ENCODE data around the gene FUNDC2. TPM values are rescaled to one million over a fixed set of nuclear protein-coding genes. Genes with fewer than 3 reads are reported as not detected.
A peak's percentile ranks its signal among the peaks of the same experiment; 100 is the strongest.

FUNDC2 gene
- total and polyA plus RNA-seq, 2 donors (not counting 3 experiments of a cell fraction or from before 2014, with no cell fraction given), result 53.3 to 65.6 TPM

- H3K27ac ChIP-seq (ENCODE audit: insufficient read depth, low read depth, low read length), result no peak overlapping the region
- dilution Hi-C loops (cut with MboI; ENCODE audit: extremely low pct_ligation_motif_present, low sequenced_read_pairs) (no loop called here), intact Hi-C loops (cut with micrococcal nuclease) (no loop called here)
- H3K9me3 ChIP-seq (replicated peaks; ENCODE audit: control insufficient read depth, insufficient read depth, low read length), result no peaks in the 10 kb centered on the region
- TF ChIP-seq EZH2 (IDR thresholded peaks at IDR 0.05; ENCODE audit: borderline replicate concordance, low read depth, low read length, severe bottlenecking), result no peak
- TF ChIP-seq MYC (IDR thresholded peaks at IDR 0.05; ENCODE audit: low read depth, low read length), result no peak
- no peak for TF ChIP-seq FOS (IDR thresholded peaks at IDR 0.05; ENCODE audit: borderline replicate concordance, insufficient read depth, low read length)
- no peak for TF ChIP-seq JUN (IDR thresholded peaks at IDR 0.05; ENCODE audit: borderline replicate concordance, insufficient read depth, insufficient read length, low read depth)
- TF ChIP-seq CTCF (IDR thresholded peaks at IDR 0.05; ENCODE audit: extremely low read depth in 1 of 2, insufficient read depth in 1 of 2, low read depth in 1 of 2, low read length in 2 of 2), result no peak
- no peak for TF ChIP-seq POLR2AphosphoS5 (IDR thresholded peaks at IDR 0.05; ENCODE audit: insufficient read depth, low read depth, low read length)
- TF ChIP-seq GATA2 (IDR thresholded peaks at IDR 0.05; ENCODE audit: insufficient read depth, insufficient read length, low read depth, low read length), result no peak
- no peak for TF ChIP-seq MAX (IDR thresholded peaks at IDR 0.05; ENCODE audit: insufficient read depth, insufficient read length)
- TF ChIP-seq POLR2A (IDR thresholded peaks at IDR 0.05; ENCODE audit: low read depth, low read length), result no peak
- FAIRE-seq (peak; percentile 65), DNase-seq (ENCODE audit: low read depth, low spot score) (no peak)
- no TSS peak for BruUV-seq (replicated peaks)
- no peaks in the 10 kb centered on the region for H3K36me3 ChIP-seq (ENCODE audit: control insufficient read depth in 2 of 2, extremely low read depth in 1 of 2, insufficient read depth in 2 of 2, low read length in 2 of 2)
- ChIA-PET CTCF (no interaction called here), POLR2A (no interaction called here)
- H3K79me2 ChIP-seq (ENCODE audit: control insufficient read depth, insufficient read depth, low read length), result no peaks in the 10 kb centered on the region
- H3K27me3 ChIP-seq (ENCODE audit: control insufficient read depth in 2 of 2, insufficient read depth in 2 of 2, low read length in 2 of 2), result no peaks in the 10 kb centered on the region
- no peak overlapping the region for H3K4me3 ChIP-seq (replicated peaks in 1 of 3; ENCODE audit: insufficient read depth in 1 of 3, low read depth in 1 of 3, low read length in 3 of 3)
- peaks cover 11% of the 10 kb centered on the region for H3K4me1 ChIP-seq (ENCODE audit: control insufficient read depth, extremely low read depth, insufficient read depth, low read length)
- no peak overlapping the region for H3K4me2 ChIP-seq (ENCODE audit: insufficient read depth, low read length)
- no peaks in the 10 kb centered on the region for H3K9me1 ChIP-seq (replicated peaks; ENCODE audit: control insufficient read depth, extremely low read depth, insufficient read depth, low read length)
- H2AFZ ChIP-seq (ENCODE audit: low read depth, low read length), result no peak overlapping the region
- H4K20me1 ChIP-seq (replicated peaks; ENCODE audit: control insufficient read depth, extremely low read depth, insufficient read depth, low read length), result no peaks in the 10 kb centered on the region
- H3K9ac ChIP-seq (replicated peaks; ENCODE audit: extremely low read depth, insufficient read depth, low read length), result no peak overlapping the region
Measured at GRCh38 chrX:155054255-155054654, 27.6 kb downstream of the FUNDC2 start.

Data from endothelial cell of umbilical vein (primary cell).